ENCODE measurements around the gene IRF5.
"Not testable (repeated sequence)": the region's sequence is repeated elsewhere in the genome, so short reads cannot be mapped to it uniquely, and the experiment has no call there.

IRF5 gene

DNA sequence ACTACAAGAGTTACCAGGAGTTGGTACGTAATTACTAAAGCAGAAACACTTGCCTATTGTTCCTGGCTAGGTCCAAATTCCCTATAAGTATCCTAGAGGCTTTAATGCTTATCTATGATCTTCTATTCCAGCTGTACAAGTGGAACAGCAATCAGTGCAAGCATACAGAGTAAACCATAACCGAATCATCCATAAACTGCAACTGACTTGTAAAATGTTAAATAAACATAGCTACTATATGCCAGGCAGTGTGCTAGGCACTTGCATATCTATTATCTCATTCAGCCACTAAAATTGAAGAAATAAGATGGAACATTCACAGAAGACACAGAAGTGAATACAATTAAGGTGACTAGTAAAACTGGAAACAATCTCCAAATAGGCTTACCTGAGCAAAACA, 55.7 kb downstream of the IRF5 start:
- Histone ChIP-seq H3K4me3 (ENCODE audit: low read length) (no peak overlapping the region), H3K4me1 (ENCODE audit: control insufficient read depth, low read length) (no peaks in the 10 kb centered on the region), H3K9me3 (ENCODE audit: control insufficient read depth, insufficient read depth, low read length) (no peaks in the 10 kb centered on the region), H3F3A (ENCODE audit: control insufficient read depth, insufficient read depth) (no peaks in the 10 kb centered on the region; the same call in 1 of the 2 replicates), H3K79me2 (ENCODE audit: control insufficient read depth, low read length) (no peaks in the 10 kb centered on the region), H3K27me3 (ENCODE audit: control insufficient read depth, low read length) (no peaks in the 10 kb centered on the region), H3K36me3 (ENCODE audit: control insufficient read depth, low read length) (peaks cover 77% of the 10 kb centered on the region), H4K20me1 (ENCODE audit: control insufficient read depth, insufficient read depth, low read depth, low read length) (no peaks in the 10 kb centered on the region), H3K27ac (ENCODE audit: low read depth, low read length) (no peak overlapping the region), H3K4me2 (ENCODE audit: low read length) (no peak overlapping the region), H3K9me2 (replicated peaks; ENCODE audit: control insufficient read depth, low read length) (no peaks in the 10 kb centered on the region)
- TF ChIP-seq, protein P1, sequence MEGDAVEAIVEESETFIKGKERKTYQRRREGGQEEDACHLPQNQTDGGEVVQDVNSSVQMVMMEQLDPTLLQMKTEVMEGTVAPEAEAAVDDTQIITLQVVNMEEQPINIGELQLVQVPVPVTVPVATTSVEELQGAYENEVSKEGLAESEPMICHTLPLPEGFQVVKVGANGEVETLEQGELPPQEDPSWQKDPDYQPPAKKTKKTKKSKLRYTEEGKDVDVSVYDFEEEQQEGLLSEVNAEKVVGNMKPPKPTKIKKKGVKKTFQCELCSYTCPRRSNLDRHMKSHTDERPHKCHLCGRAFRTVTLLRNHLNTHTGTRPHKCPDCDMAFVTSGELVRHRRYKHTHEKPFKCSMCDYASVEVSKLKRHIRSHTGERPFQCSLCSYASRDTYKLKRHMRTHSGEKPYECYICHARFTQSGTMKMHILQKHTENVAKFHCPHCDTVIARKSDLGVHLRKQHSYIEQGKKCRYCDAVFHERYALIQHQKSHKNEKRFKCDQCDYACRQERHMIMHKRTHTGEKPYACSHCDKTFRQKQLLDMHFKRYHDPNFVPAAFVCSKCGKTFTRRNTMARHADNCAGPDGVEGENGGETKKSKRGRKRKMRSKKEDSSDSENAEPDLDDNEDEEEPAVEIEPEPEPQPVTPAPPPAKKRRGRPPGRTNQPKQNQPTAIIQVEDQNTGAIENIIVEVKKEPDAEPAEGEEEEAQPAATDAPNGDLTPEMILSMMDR (IDR thresholded peaks at IDR 0.05; ENCODE audit: low read depth, low read length, poor library complexity, severe bottlenecking): no peak
- no peak for TF ChIP-seq EZH2phosphoT487 (IDR thresholded peaks at IDR 0.05; ENCODE audit: borderline replicate concordance, low read length)

- H3K9me2 ChIP-seq (replicated peaks; ENCODE audit: control insufficient read depth, low read length); H3K27me3 ChIP-seq (ENCODE audit: control insufficient read depth, low read length); H3K27ac ChIP-seq (ENCODE audit: low read depth, low read length); H3F3A ChIP-seq (ENCODE audit: control insufficient read depth, insufficient read depth); H3K4me1 ChIP-seq (ENCODE audit: control insufficient read depth, low read length); H3K4me2 ChIP-seq (ENCODE audit: low read length); H4K20me1 ChIP-seq (ENCODE audit: control insufficient read depth, insufficient read depth, low read depth, low read length); H3K4me3 ChIP-seq (ENCODE audit: low read length); H3K79me2 ChIP-seq (ENCODE audit: control insufficient read depth, low read length); H3K9me3 ChIP-seq (ENCODE audit: control insufficient read depth, insufficient read depth, low read length): not testable (repeated sequence)
- H3K36me3 ChIP-seq (ENCODE audit: control insufficient read depth, low read length): peaks cover 74% of the 10 kb centered on the region
Observed at GRCh38 chr7:128994560-128994959, 56.8 kb downstream of the IRF5 start.

GRCh38 chr7:128997181-128997580, 59.5 kb downstream of the IRF5 start:
- Histone ChIP-seq H3K27ac (ENCODE audit: low read depth, low read length) (no peak overlapping the region), H3K27me3 (ENCODE audit: control insufficient read depth, low read length) (no peaks in the 10 kb centered on the region), H3K4me2 (ENCODE audit: low read length) (no peak overlapping the region), H3K4me1 (ENCODE audit: control insufficient read depth, low read length) (no peaks in the 10 kb centered on the region), H3K36me3 (ENCODE audit: control insufficient read depth, low read length) (peaks cover 72% of the 10 kb centered on the region), H3K9me3 (ENCODE audit: control insufficient read depth, insufficient read depth, low read length) (no peaks in the 10 kb centered on the region), H4K20me1 (ENCODE audit: control insufficient read depth, insufficient read depth, low read depth, low read length) (no peaks in the 10 kb centered on the region), H3K79me2 (ENCODE audit: control insufficient read depth, low read length) (no peaks in the 10 kb centered on the region), H3F3A (ENCODE audit: control insufficient read depth, insufficient read depth) (no peaks in the 10 kb centered on the region; the same call in 1 of the 2 replicates), H3K4me3 (ENCODE audit: low read length) (no peak overlapping the region), H3K9me2 (replicated peaks; ENCODE audit: control insufficient read depth, low read length) (no peaks in the 10 kb centered on the region)
- TF ChIP-seq, protein P1 (IDR thresholded peaks at IDR 0.05; ENCODE audit: low read depth, low read length, poor library complexity, severe bottlenecking): no peak
- no peak for TF ChIP-seq EZH2phosphoT487 (IDR thresholded peaks at IDR 0.05; ENCODE audit: borderline replicate concordance, low read length)
